NCI-H1048 (cell line): ENCODE data around the gene DOCK10.
"Not testable (repeated sequence)": the region's sequence is repeated elsewhere in the genome, so short reads cannot be mapped to it uniquely, and the experiment has no call there.

Source experiments
- DNase-seq: peaks from one replicate; lab custom pipeline; 2025; lab: John Stamatoyannopoulos, UW

The DOCK10 gene

DNA sequence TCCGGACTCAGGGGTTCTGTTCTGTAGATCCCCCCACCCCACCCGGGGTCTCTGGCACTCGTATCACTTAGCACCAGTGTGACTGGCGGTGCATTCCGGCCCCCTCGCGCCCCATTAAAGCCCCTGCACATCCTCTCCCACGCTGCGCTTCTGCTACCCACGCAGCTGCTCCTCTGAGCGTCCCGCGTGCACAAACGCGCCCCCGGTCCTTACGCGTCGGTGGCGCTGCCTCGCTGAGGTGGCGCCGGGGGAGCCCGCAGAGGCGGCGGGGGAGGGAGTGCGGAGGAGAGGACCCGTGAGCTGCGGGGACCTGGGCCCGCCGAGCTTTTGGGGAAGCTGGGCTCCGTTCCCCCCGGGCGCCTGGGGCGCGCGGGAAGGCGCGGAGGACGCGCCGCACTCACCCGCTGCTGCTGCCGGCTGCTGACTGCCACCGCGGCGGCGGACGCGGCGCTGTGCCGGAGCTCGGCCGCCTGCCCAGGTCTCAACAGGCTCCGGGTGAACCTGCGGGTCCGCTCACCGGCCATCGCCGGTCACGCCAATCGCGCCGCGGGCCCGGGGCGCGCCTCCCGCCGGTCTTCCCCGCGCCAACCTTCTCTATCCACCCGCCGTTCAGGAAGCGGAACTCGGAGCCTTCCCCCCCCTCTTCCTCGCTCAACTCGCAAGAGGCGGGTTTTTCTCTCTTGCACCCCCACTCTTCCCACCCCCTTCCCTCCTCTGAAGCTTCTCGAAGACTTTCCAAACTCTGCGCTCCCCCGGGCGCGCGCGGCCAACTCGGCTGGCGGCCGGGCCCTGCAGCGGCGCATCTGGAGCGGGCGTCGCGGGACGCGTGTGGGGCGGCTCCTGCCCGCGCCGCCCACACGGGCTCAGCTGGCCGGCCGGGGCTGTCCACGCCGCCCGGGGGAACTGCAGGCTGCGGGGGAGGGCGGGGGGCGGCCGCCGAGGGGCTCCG is at the start of gene DOCK10:
Gene DOCK10 (minus strand): TSS at position 618 of the 949 bp plus-strand sequence. CDS start 94 bp downstream, at position 524.
- no peak for DNase-seq

DNA sequence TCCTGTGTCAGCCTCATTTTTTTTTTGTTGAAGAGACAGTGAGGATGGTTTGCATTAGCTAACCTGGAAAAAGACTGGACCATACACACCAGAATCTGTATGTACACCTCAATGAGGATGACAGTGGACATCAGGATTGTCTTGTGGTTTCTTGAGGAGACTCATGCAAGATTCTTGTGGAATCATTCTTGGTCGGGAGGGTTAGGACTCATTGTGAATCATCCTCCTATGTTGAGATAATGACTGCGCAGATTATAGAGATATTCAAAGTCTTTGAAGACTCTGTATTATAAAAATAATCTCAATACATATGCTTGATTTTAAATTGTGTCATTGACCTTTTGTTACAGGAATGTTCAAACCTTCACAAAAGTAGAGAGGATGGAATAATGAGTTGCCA is 49.1 kb upstream of the DOCK10 start:
- DNase-seq, result no peak

DNA sequence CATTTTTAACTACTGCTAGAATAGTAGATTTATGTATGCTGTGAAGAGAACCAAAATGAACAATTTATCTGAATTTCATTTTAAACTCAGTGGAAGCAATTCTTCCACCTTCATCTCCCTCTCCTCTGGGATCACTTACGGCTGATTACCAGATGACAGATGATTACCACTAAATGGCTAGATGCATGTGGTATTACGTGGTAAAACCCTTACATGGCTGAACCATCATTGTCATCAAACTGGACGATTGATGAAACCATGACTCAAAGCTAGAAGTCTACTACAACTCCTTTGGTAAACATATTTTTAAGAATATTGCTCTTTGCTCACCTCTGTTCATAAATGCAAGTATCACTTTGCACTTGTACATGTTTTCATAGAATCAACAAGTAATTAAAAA is 48.5 kb upstream of the DOCK10 start:
- DNase-seq, result no peak

DNA sequence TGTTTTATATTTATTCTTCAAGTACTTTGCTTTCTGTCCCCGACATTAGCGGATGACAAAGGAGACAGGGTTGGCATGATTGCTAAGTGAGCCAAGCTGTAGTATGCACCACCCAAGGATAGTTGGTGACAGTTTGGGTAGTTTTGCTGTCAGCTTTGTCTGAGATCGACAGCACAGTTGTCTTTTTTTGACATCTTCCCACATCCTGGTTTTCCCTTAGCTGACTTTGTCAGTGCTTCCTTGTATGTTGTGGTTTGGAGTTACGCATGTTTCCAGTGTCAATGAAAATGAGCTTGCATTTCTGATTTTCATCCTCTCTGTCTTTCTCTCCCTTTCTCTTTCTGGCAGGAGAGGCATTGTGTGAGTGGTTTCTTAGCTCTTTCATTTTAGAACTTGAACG is 44.6 kb upstream of the DOCK10 start:
- no peak for DNase-seq

GRCh38 chr2:225086439-225086838 is 44.2 kb upstream of the DOCK10 start:
- no peak for DNase-seq

DNA sequence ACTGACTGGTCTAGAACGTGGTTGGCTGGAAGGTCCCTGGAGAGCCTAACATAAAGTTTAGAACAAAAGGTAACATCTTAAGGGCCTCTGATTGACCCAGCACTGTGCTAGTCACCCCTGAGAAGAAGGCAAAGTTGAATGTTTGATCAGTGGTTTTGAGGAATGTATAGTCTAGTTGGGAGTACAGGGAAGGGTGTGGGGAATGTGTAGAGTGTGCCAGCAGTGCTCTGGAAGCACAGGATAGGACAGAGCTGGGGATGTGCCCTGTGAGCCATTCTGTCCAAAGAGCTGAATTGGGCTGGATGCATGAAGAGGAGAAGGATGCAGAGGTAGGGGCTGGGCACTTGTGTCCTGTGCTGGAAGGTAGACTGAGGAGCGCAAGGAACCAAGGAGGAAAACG is 41.0 kb upstream of the DOCK10 start:
- DNase-seq, result no peak

- no peak for DNase-seq
These were observed 33.9 kb upstream of the DOCK10 start for GRCh38 chr2:225076125-225076524.

DNA sequence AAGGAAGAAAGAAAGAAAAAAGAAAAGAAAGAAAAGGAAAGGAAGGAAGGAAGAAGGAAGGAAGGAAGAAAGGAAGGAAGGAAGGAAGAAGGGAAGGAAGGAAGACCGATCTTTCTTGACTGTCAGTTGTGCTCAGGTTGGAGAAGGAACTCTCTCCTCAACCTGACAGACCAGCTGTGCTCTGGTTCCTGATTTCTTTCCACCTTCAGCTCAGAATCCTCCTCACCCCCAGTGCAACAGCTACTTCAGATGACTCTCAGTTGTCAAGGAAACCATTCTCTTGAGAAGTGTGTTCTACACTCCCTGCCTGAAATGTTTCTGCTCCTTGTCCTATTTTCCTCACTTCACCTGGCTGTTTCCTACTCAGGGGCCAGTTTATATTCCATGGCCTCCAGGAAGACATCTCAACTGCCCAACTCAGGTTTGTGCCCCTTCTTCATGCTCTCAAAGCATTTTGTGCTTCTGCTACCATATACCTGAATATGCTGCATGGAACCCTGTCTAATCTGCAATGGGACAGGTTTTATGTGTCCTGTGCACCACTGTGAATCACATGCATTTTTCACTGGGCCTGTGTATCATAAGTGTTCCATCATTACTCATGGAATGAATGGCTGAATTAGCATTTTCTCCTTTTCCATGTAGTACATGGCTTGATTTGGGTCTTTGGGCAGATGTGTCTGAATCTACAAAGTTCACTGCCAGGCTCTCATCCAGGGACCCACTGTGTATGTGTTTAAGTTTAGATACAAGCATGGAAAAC is 32.8 kb upstream of the DOCK10 start:
- no peak for DNase-seq

GRCh38 chr2:225074366-225074765 is 32.1 kb upstream of the DOCK10 start:
- no peak for DNase-seq

DNA sequence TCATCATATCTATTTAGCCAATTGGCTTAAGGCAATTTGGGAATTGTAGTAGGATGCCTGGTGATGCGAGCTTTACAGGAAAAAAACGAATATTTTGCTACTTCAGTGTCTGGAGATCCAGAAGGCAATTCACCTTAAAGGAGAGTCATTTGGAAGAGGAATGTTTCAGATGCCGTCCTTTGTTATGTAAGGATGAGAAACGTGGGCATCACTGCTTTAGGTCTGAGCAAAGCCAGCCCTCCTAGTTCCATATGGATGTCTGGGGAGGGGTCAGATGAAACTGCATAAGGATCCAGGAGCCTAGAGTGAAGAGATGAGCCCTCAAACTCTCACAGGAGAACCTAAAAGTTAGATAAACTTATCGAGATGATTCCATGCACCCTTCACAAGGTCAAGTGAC is 30.9 kb upstream of the DOCK10 start:
- no peak for DNase-seq

- DNase-seq, result no peak
These were observed 30.2 kb upstream of the DOCK10 start for GRCh38 chr2:225072444-225072843.

- DNase-seq, result no peak
These were observed 28.5 kb upstream of the DOCK10 start for GRCh38 chr2:225070811-225071210.

DNA sequence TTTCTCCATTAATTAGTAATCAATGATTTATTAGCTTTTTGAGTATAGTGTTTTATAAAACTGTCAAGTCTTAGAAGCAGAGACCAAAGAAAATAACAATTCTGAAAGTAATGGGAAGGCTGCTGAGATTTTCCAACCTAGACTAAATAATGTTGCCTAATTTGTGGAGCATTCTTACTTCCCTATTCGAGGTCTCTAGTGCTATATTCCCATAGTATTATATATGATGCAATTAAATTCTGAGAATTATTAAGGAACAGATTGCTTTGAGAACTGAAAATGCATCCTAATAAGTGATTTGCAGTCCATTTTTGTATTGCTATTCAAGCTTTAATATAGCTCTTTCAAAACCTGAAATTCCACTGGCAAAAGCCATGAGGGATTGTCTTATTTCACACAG is 27.7 kb upstream of the DOCK10 start:
- DNase-seq, result no peak

DNA sequence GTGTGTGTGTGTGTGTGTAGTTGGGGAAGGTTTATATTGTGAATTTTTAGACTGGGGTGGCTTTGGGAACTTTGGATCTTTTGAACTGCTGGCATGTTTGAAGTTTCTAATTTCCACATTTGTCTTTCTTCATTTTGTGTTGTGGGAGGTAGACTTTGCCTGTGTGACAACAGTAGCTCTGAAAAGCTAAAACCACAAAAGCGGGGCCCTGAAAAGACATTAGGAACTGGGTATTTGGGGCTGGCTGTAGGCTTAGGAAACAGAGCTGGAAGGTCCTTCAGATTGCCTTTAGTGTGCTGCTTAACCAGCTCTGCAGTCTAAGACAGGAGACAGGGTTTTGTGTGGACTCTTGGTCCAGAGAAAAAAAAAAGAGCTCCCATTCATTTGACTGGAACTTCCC is 27.2 kb upstream of the DOCK10 start:
- no peak for DNase-seq

DNA sequence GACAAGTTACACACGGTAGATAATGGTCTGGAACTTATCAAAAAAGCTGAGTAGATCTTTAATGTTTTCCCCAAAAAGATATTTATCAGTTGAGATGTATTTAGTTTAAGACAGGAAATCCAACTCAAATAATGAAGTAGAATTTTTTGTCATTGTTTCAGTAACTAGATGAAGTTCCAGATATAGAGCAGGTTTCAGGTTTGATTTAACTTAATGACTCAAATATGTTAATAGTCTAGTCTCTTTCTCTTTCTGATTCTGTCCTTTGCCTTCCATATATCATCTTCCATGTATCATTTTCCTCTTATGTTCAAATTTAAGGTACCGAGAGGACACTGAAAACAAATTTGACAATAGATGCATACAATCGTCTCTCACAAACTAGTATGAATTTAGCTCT is 23.6 kb upstream of the DOCK10 start:
- no peak for DNase-seq

DNA sequence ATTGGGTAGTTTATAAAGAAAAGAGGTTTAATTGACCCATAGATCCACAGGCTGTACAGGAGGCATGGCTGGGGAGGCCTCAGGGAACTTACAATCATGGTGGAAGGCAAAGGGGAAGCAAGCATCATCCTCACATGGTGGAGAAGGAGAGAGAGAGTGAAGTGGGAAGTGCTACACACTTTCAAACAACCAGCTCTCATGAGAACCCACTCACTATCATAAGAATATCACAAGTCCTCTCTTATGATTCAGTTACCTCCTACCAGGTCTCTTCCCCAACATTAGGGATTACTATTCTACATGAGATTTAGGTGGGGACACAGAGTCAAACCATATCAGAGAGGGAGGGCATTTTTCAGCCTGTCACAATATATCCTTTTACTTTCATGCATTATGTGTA is 22.7 kb upstream of the DOCK10 start:
- no peak for DNase-seq

- DNase-seq, result no peak
These were observed 22.1 kb upstream of the DOCK10 start for GRCh38 chr2:225064362-225064761.

GRCh38 chr2:225056330-225057073 is 14.2 kb upstream of the DOCK10 start:
- no peak for DNase-seq

DNA sequence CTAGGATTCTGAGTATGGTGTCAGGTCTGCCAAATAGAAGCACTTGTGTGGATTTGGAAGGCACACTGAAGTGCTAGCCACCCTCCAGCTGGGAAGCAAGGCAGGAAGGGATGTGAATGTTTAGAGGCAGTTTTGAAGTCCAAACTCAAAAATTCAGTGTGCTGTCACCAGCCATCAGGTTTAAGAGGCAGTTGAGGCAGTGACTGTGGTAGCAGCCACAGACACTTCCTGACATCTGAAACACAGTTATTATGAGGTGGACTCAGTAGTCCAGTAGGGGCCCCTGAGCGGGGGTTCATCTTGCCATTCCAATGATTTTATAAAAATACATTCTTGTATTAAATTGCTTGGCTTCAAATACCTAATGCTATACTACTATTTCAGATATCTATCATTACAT is 13.4 kb upstream of the DOCK10 start:
- DNase-seq, result no peak

DNA sequence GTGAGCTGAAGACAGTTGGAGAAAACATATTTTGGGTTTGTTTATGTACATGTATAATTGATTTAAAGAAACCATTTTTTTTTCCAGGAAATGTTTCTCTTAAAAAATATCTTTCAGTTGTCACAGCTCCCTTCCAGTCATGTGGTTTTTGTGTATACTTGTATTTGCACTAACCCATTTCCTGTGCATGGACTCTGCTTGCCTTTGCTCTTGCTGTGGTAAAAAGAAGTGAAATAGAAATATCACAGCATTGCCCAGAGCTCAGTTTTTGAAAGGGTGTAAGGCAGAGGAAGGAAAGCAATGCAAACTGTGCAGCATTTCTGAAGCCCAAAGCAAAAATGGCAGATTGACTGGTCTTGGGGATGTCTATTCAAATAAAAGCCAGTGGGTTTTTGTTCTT is 10.4 kb upstream of the DOCK10 start:
- no peak for DNase-seq

DNA sequence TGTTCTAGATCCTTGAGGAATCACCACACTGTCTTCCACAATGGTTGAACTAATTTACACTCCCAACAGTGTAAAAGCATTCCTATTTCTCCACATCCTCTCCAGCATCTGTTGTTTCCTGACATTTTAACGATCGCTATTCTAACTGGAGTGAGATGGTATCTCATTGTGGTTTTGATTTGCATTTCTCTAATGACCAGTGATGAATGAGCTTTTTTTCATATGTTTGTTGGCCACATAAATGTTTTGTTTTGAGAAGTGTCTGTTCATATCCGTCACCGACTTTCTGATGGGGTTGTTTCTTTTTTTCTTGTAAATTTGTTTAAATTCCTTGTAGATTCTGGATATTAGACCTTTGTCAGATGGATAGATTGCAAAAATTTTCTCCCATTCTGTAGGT is 5.2 kb upstream of the DOCK10 start:
- not testable (repeated sequence) for DNase-seq

DNA sequence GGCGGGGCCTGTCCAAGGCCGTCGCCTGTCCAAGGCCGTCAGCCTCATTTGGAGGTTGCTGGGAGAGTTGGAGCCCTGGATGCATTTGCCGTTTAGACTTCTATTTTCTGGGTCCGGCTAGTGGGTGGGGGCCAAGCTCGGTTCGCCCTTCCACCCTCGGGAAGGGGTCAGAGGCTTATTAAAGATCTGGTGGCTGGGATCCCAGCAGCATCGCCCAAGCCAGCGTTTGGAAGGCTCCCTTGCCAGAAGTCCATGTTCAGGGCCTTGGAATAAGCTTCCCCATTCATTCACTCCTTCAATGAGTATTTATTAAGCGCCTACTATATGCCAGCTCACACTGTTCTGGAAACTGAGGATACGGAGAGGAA is 516 bp upstream of the DOCK10 start:
- no peak for DNase-seq
